H9 (cell line): Measurements from ENCODE around the gene GABBR2. TPM values are rescaled to one million over a fixed set of nuclear protein-coding genes. Genes with fewer than 3 reads are reported as not detected.

ENCODE experiments used
- DNase-seq: peaks from one replicate; pipeline ENCODE4 v3.0.0-alpha.2; 2017
- H2AFZ ChIP-seq: one replicate; pipeline ENCODE4 v1.6.1; 2013; ENCODE audit warnings: mild to moderate bottlenecking, low read length, control low read depth, moderate library complexity
- H2AK5ac ChIP-seq: 2 replicates; pipeline ENCODE4 v1.6.1; 2013; ENCODE audit warnings: low read length, control low read depth, mixed read lengths; ENCODE audit not compliant: insufficient read length
- H2BK120ac ChIP-seq: one replicate; pipeline ENCODE4 v1.6.1; 2013; ENCODE audit warnings: low read depth, mild to moderate bottlenecking, low read length, control low read depth, inconsistent platforms; ENCODE audit not compliant: poor library complexity, severe bottlenecking
- H2BK12ac ChIP-seq: 2 replicates; pipeline ENCODE4 v1.6.1; 2013; ENCODE audit warnings: low read length, control low read depth, mixed read lengths, low read depth; ENCODE audit not compliant: insufficient read length
- H2BK15ac ChIP-seq: 2 replicates; pipeline ENCODE4 v1.6.1; 2013; ENCODE audit warnings: low read depth, low read length, control low read depth
- H2BK20ac ChIP-seq: one replicate; pipeline ENCODE4 v1.6.1; 2013; ENCODE audit warnings: low read depth, mild to moderate bottlenecking, low read length, control low read depth, inconsistent platforms; ENCODE audit not compliant: poor library complexity, severe bottlenecking
- H2BK5ac ChIP-seq: 2 replicates; pipeline ENCODE4 v1.6.1; 2013; ENCODE audit warnings: low read length, control low read depth, mixed read lengths; ENCODE audit not compliant: insufficient read length
- H3K14ac ChIP-seq: 2 replicates; pipeline ENCODE4 v1.6.1; 2013; ENCODE audit warnings: low read length, control low read depth; ENCODE audit not compliant: insufficient read depth
- H3K18ac ChIP-seq: 2 replicates; pipeline ENCODE4 v1.6.1; 2013; ENCODE audit warnings: low read depth, mild to moderate bottlenecking, mixed read lengths, low read length, control low read depth; ENCODE audit not compliant: insufficient read length
- H3K23ac ChIP-seq: 2 replicates; pipeline ENCODE4 v1.6.1; 2013; ENCODE audit warnings: low read length, control low read depth, mixed read lengths, low read depth; ENCODE audit not compliant: insufficient read length
- H3K23me2 ChIP-seq: 2 replicates; pipeline ENCODE4 v1.6.1; 2013; ENCODE audit warnings: low read depth, mild to moderate bottlenecking, mixed read lengths, low read length, control low read depth; ENCODE audit not compliant: insufficient read length, poor library complexity, severe bottlenecking
- H3K27ac ChIP-seq: 2 replicates; pipeline ENCODE4 v1.5.1; 2013; ENCODE audit warnings: low read length, control low read depth, mixed read lengths, low read depth; ENCODE audit not compliant: insufficient read length
- H3K27me3 ChIP-seq: 2 replicates; pipeline ENCODE4 v1.6.1; 2013; ENCODE audit warnings: low read length, control low read depth, inconsistent platforms; ENCODE audit not compliant: insufficient read depth
- H3K4ac ChIP-seq: 2 replicates; pipeline ENCODE4 v1.6.1; 2013; ENCODE audit warnings: low read depth, mild to moderate bottlenecking, control low read depth, inconsistent platforms, low read length, moderate library complexity
- H3K4me1 ChIP-seq: 2 replicates; pipeline ENCODE4 v1.6.1; 2013; ENCODE audit warnings: low read length, control low read depth, inconsistent platforms; ENCODE audit not compliant: insufficient read depth
- H3K4me2 ChIP-seq: 2 replicates; pipeline ENCODE4 v1.6.1; 2013; ENCODE audit warnings: low read length, control low read depth, mixed read lengths; ENCODE audit not compliant: insufficient read length, insufficient read depth
- H3K56ac ChIP-seq: 2 replicates; pipeline ENCODE4 v1.6.1; 2013; ENCODE audit warnings: low read depth, mild to moderate bottlenecking, mixed read lengths, low read length, control low read depth; ENCODE audit not compliant: insufficient read length
- H3K79me1 ChIP-seq: 2 replicates; pipeline ENCODE4 v1.6.1; 2013; ENCODE audit warnings: low read depth, mild to moderate bottlenecking, moderate library complexity, low read length, control low read depth, inconsistent platforms; ENCODE audit not compliant: insufficient read depth, poor library complexity, severe bottlenecking
- H3K79me2 ChIP-seq: 2 replicates; pipeline ENCODE4 v1.6.1; 2013; ENCODE audit warnings: low read length, control low read depth, inconsistent platforms; ENCODE audit not compliant: insufficient read depth
- H3K9ac ChIP-seq: 2 replicates; pipeline ENCODE4 v1.6.1; 2013; ENCODE audit warnings: low read length, control low read depth, mixed read lengths; ENCODE audit not compliant: insufficient read length; ENCODE audit errors: extremely low read depth
- H3K9me3 ChIP-seq: one replicate; pipeline ENCODE4 v1.6.1; 2013; ENCODE audit warnings: low read depth, low read length, inconsistent platforms; ENCODE audit not compliant: control insufficient read depth
- H3T11ph ChIP-seq: one replicate; pipeline ENCODE4 v1.6.1; 2013; ENCODE audit warnings: mild to moderate bottlenecking, low read length, control low read depth, inconsistent platforms
- H4K20me1 ChIP-seq: one replicate; pipeline ENCODE4 v1.6.1; 2013; ENCODE audit not compliant: control insufficient read depth, insufficient read length, insufficient read depth
- H4K5ac ChIP-seq: 2 replicates; pipeline ENCODE4 v1.6.1; 2013; ENCODE audit warnings: low read depth, mild to moderate bottlenecking, mixed read lengths, low read length, control low read depth; ENCODE audit not compliant: insufficient read length
- H4K8ac ChIP-seq: replicated peaks from 2 replicates; pipeline ENCODE4 v1.6.1; 2013; ENCODE audit warnings: low read length, control low read depth, mixed read lengths, low read depth; ENCODE audit not compliant: insufficient read length
- H4K91ac ChIP-seq: 2 replicates; pipeline ENCODE4 v1.6.1; 2013; ENCODE audit warnings: low read depth, mild to moderate bottlenecking, moderate library complexity, mixed read lengths, low read length, control low read depth; ENCODE audit not compliant: insufficient read length
- H3K27ac Mint-ChIP-seq, 3 experiments: 2 replicates in 2 of 3; 3 replicates in 1 of 3; pipeline ENCODE4 v1.8.0; 2020 to 2021; ENCODE audit warnings: mixed read lengths in 3 of 3, mild to moderate bottlenecking in 1 of 3, moderate library complexity in 1 of 3
- H3K27me3 Mint-ChIP-seq: 2 replicates; pipeline ENCODE4 v1.8.0; 2021; ENCODE audit warnings: low read depth, mild to moderate bottlenecking, moderate library complexity, mixed read lengths
- H3K36me3 Mint-ChIP-seq, 3 experiments: 2 replicates in 2 of 3; 3 replicates in 1 of 3; pipeline ENCODE4 v1.8.0; 2020 to 2021; ENCODE audit warnings: low read depth in 3 of 3, mixed read lengths in 3 of 3; ENCODE audit not compliant: insufficient read depth in 1 of 3
- H3K4me1 Mint-ChIP-seq, 2 experiments: 2 replicates each; pipeline ENCODE4 v1.8.0; 2020; ENCODE audit warnings: mixed read lengths in 2 of 2
- H3K4me3 Mint-ChIP-seq, 2 experiments: 2 replicates in 1 of 2; 3 replicates in 1 of 2; pipeline ENCODE4 v1.8.0; 2020 to 2021; ENCODE audit warnings: mild to moderate bottlenecking in 2 of 2, mixed read lengths in 2 of 2, moderate library complexity in 1 of 2
- H3K9me3 Mint-ChIP-seq, 2 experiments: 2 replicates in 1 of 2; 3 replicates in 1 of 2; pipeline ENCODE4 v1.8.0; 2020; ENCODE audit warnings: mild to moderate bottlenecking in 2 of 2, mixed read lengths in 2 of 2, moderate library complexity in 1 of 2
- WGBS: extraction: QIAGEN DNeasy Blood & Tissue Kit; methylation state at CpG from one replicate; pipeline ENCODE4 v1.1.7; 2013; ENCODE audit warnings: missing lambda C conversion rate, low lambda C conversion rate, mixed read lengths; ENCODE audit not compliant: insufficient read length; ENCODE audit errors: extremely low coverage; 5-methylcytosine and 5-hydroxymethylcytosine counted together
- total RNA-seq: library from RNA; stranded (reverse); gene quantifications from 2 replicates; pipeline ENCODE4 v1.2.1, GENCODE V29; 2021
- TF ChIP-seq, protein P1 (sequence below): fragments of 200-600 bp; sonication (generic); conservative IDR thresholded peaks from 3 replicates; pipeline ENCODE4 v1.8.0; 2021; ENCODE audit warnings: antibody characterized with exemption, mild to moderate bottlenecking

GABBR2 gene
- total RNA-seq, 1 experiment from 2014 or later: 0.66 TPM

DNA sequence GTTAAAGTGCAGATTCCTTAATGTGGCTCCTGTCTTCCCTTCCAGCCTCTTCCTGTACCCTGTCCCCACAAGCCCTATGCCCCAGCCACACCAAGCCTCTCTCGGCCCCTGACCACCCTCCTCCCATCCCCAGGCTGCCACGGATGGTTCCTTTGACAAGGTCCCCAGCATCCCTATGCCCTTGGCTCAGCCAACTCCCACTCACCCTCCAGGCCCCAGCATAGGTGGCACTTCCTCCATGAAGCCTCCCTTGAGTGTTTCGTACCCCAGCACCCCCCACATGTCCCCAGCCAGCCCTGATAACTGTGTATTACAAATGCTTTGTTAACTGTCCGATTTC, 337.8 kb downstream of the GABBR2 start:
- H3K23me2 ChIP-seq: no peaks in the 10 kb centered on the region

More for the DNA sequence above, 337.8 kb downstream of the GABBR2 start:
- WGBS: no CpG with 5 or more reads among the region's 4 CpGs
- Histone ChIP-seq H3K27ac (no peak overlapping the region), H3K4ac (no peak overlapping the region), H4K91ac (no peak overlapping the region), H3K4me1 (peaks cover 3% of the 10 kb centered on the region; the same call in 1 of the 2 replicates), H3K27me3 (no peaks in the 10 kb centered on the region), H2BK5ac (no peak overlapping the region), H4K20me1 (no peaks in the 10 kb centered on the region), H3K14ac (no peak overlapping the region; the same call in 1 of the 2 replicates), H3K79me2 (no peaks in the 10 kb centered on the region), H3T11ph (no peak overlapping the region), H2AFZ (no peak overlapping the region), H4K5ac (no peak overlapping the region), H3K9me3 (peaks cover 1% of the 10 kb centered on the region), H4K8ac (no peak overlapping the region), H2BK15ac (no peak overlapping the region), H2AK5ac (no peak overlapping the region), H2BK120ac (no peak overlapping the region), H3K56ac (no peak overlapping the region), H3K4me2 (no peak overlapping the region), H3K9ac (no peak overlapping the region), H3K79me1 (no peaks in the 10 kb centered on the region), H2BK20ac (no peak overlapping the region), H3K18ac (no peak overlapping the region), H2BK12ac (no peak overlapping the region), H3K23ac (no peak overlapping the region)
- Mint-ChIP-seq H3K36me3 (peaks cover 0 to 2% (median under 1%) of the 10 kb centered on the region in 3 experiments; a peak in 2 of 7 replicates), H3K27ac (peak overlapping the region in 2 of 3 experiments; percentile 41 to 46; a peak in 3 of 7 replicates), H3K4me1 (peaks cover 6 to 9% of the 10 kb centered on the region in 2 experiments), H3K4me3 (no peak overlapping the region), H3K27me3 (no peaks in the 10 kb centered on the region; the same call in 1 of the 2 replicates), H3K9me3 (peaks cover 5 to 8% of the 10 kb centered on the region in 2 experiments; a peak in 4 of 5 replicates)
- TF ChIP-seq, protein P1, sequence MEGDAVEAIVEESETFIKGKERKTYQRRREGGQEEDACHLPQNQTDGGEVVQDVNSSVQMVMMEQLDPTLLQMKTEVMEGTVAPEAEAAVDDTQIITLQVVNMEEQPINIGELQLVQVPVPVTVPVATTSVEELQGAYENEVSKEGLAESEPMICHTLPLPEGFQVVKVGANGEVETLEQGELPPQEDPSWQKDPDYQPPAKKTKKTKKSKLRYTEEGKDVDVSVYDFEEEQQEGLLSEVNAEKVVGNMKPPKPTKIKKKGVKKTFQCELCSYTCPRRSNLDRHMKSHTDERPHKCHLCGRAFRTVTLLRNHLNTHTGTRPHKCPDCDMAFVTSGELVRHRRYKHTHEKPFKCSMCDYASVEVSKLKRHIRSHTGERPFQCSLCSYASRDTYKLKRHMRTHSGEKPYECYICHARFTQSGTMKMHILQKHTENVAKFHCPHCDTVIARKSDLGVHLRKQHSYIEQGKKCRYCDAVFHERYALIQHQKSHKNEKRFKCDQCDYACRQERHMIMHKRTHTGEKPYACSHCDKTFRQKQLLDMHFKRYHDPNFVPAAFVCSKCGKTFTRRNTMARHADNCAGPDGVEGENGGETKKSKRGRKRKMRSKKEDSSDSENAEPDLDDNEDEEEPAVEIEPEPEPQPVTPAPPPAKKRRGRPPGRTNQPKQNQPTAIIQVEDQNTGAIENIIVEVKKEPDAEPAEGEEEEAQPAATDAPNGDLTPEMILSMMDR: no peak
- DNase-seq: no peak
